Testis (tissue), 2 donors: ENCODE measurements around the gene RRP1B.

Experiments used
- POLR2A ChIP-seq: fragments of 450-650 bp; IDR thresholded peaks from one replicate; pipeline ENCODE4 v1.6.1; 2017; ENCODE audit warnings: antibody characterized with exemption, mild to moderate bottlenecking, moderate library complexity
- TF ChIP-seq, protein P1 (sequence below), 3 experiments: fragments of 450-650 bp in 2 of 3; fragments of 200-600 bp in 1 of 3; sonication (generic) in 1 of 3; IDR thresholded peaks; one replicate each; pipeline ENCODE4 v1.5.1; 2016 to 2019; ENCODE audit warnings: antibody characterized with exemption in 3 of 3, mild to moderate bottlenecking in 2 of 3, moderate library complexity in 1 of 3

DNA sequence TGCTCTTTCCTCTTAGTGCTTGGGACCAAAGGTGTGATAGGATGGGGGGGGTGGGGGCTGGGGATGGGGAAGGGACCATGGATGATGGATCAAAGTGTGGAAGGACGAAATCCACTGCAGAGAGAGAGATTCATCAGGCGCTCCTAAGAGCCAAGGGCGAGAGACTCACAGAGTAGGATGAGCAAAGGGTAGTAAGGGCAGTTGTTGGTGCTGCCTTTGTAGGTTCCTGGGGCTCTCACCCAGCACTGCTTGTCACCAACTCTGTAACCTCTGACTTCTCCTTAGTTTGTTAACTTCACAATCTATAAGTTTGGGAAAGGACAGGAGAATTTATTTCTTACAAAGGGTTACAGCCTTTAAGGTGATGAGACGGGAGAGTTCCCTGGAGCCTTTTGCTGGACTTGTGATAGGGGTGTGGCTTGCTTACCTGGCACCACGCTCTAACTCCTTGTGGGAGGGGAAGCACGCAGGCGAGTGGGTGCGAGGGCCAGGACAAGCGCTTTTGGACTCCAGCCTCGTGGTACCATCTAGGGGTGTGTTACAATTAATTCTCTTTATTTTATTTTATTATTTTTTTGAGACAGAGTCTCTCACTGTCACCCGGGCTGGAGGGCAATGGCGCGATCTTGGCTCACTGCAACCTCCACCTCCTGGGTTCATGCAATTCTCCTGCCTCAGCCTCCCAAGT lies 58.0 kb downstream of the RRP1B start:
- TF ChIP-seq, protein P1, sequence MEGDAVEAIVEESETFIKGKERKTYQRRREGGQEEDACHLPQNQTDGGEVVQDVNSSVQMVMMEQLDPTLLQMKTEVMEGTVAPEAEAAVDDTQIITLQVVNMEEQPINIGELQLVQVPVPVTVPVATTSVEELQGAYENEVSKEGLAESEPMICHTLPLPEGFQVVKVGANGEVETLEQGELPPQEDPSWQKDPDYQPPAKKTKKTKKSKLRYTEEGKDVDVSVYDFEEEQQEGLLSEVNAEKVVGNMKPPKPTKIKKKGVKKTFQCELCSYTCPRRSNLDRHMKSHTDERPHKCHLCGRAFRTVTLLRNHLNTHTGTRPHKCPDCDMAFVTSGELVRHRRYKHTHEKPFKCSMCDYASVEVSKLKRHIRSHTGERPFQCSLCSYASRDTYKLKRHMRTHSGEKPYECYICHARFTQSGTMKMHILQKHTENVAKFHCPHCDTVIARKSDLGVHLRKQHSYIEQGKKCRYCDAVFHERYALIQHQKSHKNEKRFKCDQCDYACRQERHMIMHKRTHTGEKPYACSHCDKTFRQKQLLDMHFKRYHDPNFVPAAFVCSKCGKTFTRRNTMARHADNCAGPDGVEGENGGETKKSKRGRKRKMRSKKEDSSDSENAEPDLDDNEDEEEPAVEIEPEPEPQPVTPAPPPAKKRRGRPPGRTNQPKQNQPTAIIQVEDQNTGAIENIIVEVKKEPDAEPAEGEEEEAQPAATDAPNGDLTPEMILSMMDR (IDR thresholded peaks at IDR 0.05), result no peak
- no peak for TF ChIP-seq POLR2A
